ENCODE measurements around the gene CLEC9A.

DNA sequence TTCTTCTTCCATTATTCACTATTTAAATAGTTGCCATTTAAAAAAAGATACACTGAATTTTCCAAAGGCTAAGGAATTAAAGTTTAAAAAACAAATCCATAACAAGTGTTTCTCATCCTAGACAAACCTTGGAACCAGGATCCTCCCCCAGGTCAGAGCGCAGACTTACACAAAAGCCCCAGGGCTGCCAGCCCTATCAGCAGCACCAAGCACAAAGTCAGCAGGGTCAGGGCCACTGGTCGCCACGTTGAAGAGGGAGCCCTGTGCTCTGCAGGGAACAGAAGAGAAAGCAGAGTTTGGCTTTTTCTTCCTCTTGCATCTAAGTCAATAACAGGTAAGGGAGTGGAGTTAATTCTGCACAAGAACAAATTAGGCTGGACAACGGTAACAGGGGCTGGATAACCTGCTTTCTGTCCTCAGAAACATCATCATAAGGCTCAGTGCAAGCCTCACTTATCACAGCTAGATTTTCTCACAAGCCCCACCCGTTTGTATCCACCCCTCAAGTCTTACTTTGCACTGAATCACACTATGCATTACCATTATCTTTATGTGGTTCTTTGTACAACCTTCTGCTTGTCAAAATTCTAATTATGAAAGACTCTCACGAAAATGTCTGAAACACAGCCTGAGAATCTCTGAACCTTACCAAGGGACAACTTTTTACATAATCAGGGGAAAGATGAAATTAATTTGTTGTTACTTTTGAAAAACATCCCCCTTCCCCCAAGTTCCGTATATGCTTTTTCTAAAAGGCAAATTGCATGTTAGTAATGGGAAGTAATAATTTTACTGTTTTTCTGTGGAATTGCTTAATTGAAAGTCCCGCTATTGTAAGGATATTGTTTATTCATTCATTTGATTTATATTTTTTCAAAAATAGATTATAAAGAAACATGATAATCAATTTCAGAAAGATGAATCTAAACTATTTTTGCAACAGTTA is 58.7 kb downstream of the CLEC9A start:
- TF ChIP-seq CEBPB (IDR thresholded peaks at IDR 0.05) (no peak), RAD21 (IDR thresholded peaks at IDR 0.05; ENCODE audit: low read depth) (no peak), ZBTB7A (IDR thresholded peaks at IDR 0.05; ENCODE audit: low read depth) (no peak), YY1 (IDR thresholded peaks at IDR 0.05; ENCODE audit: low read depth) (no peak), EP300 (IDR thresholded peaks at IDR 0.05; ENCODE audit: borderline replicate concordance) (no peak)
- TF ChIP-seq, protein P1, sequence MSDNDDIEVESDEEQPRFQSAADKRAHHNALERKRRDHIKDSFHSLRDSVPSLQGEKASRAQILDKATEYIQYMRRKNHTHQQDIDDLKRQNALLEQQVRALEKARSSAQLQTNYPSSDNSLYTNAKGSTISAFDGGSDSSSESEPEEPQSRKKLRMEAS (IDR thresholded peaks at IDR 0.05), result no peak

Measured in Ishikawa (cell line).